ENCODE results near the gene HSPA4L.

HSPA4L gene

DNA sequence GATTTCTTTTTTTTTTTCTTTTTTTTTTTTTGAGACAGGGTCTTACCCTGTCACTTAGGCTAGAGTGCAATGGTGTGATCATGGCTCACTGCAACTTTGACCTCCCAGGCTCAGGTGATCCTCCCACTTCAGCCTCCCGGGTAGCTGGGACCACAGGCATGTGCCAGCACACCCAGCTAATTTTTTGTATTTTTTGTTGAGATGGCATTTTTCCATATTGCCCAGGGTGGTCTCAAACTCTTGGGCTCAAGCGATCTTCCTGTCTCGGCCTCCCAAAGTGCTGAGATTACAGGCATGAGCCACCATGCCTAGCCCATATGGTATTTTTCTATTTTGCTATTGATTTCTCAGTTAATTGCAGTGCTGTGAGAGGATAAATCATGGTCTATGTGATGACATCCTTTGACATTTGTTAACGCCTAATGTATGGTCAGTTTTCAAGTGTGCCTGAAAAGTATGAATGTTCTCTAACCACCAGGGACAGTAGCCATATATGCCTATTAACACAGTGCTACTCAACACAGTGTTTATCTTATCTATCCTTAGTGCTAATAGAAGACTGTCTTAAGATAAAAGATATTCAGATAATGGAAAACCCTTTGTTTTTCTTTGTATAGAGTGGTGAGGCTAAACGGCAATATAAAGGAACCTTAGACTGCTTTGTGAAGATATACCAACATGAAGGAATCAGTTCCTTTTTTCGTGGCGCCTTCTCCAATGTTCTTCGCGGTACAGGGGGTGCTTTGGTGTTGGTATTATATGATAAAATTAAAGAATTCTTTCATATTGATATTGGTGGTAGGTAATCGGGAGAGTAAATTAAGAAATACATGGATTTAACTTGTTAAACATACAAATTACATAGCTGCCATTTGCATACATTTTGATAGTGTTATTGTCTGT is 9.1 kb upstream of the HSPA4L start:
- TF ChIP-seq ZNF565 (CRISPR knock-in tag; conservative IDR thresholded peaks at IDR 0.05; ENCODE audit: low read depth) (no peak), ARNTL (CRISPR knock-in tag; IDR thresholded peaks at IDR 0.05; ENCODE audit: borderline replicate concordance, low read depth) (no peak), ZNF8 (CRISPR knock-in tag; IDR thresholded peaks at IDR 0.05) (no peak), TOX (CRISPR knock-in tag; IDR thresholded peaks at IDR 0.05; ENCODE audit: borderline replicate concordance) (no peak), ISL1 (CRISPR knock-in tag; IDR thresholded peaks at IDR 0.05) (no peak), OSR1 (CRISPR knock-in tag; IDR thresholded peaks at IDR 0.05) (no peak)
- TF ChIP-seq, protein P1, sequence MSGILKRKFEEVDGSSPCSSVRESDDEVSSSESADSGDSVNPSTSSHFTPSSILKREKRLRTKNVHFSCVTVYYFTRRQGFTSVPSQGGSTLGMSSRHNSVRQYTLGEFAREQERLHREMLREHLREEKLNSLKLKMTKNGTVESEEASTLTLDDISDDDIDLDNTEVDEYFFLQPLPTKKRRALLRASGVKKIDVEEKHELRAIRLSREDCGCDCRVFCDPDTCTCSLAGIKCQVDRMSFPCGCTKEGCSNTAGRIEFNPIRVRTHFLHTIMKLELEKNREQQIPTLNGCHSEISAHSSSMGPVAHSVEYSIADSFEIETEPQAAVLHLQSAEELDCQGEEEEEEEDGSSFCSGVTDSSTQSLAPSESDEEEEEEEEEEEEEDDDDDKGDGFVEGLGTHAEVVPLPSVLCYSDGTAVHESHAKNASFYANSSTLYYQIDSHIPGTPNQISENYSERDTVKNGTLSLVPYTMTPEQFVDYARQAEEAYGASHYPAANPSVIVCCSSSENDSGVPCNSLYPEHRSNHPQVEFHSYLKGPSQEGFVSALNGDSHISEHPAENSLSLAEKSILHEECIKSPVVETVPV (CRISPR knock-in tag; IDR thresholded peaks at IDR 0.05) = no peak
- TF ChIP-seq, protein P2, sequence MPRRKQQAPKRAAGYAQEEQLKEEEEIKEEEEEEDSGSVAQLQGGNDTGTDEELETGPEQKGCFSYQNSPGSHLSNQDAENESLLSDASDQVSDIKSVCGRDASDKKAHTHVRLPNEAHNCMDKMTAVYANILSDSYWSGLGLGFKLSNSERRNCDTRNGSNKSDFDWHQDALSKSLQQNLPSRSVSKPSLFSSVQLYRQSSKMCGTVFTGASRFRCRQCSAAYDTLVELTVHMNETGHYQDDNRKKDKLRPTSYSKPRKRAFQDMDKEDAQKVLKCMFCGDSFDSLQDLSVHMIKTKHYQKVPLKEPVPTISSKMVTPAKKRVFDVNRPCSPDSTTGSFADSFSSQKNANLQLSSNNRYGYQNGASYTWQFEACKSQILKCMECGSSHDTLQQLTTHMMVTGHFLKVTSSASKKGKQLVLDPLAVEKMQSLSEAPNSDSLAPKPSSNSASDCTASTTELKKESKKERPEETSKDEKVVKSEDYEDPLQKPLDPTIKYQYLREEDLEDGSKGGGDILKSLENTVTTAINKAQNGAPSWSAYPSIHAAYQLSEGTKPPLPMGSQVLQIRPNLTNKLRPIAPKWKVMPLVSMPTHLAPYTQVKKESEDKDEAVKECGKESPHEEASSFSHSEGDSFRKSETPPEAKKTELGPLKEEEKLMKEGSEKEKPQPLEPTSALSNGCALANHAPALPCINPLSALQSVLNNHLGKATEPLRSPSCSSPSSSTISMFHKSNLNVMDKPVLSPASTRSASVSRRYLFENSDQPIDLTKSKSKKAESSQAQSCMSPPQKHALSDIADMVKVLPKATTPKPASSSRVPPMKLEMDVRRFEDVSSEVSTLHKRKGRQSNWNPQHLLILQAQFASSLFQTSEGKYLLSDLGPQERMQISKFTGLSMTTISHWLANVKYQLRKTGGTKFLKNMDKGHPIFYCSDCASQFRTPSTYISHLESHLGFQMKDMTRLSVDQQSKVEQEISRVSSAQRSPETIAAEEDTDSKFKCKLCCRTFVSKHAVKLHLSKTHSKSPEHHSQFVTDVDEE (CRISPR knock-in tag; IDR thresholded peaks at IDR 0.05) = no peak
- TF ChIP-seq, protein P3, sequence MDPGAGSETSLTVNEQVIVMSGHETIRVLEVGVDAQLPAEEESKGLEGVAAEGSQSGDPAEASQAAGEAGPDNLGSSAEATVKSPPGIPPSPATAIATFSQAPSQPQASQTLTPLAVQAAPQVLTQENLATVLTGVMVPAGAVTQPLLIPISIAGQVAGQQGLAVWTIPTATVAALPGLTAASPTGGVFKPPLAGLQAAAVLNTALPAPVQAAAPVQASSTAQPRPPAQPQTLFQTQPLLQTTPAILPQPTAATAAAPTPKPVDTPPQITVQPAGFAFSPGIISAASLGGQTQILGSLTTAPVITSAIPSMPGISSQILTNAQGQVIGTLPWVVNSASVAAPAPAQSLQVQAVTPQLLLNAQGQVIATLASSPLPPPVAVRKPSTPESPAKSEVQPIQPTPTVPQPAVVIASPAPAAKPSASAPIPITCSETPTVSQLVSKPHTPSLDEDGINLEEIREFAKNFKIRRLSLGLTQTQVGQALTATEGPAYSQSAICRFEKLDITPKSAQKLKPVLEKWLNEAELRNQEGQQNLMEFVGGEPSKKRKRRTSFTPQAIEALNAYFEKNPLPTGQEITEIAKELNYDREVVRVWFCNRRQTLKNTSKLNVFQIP (CRISPR knock-in tag; IDR thresholded peaks at IDR 0.05; ENCODE audit: borderline replicate concordance, low read depth) = no peak
- no peak for ATAC-seq

DNA sequence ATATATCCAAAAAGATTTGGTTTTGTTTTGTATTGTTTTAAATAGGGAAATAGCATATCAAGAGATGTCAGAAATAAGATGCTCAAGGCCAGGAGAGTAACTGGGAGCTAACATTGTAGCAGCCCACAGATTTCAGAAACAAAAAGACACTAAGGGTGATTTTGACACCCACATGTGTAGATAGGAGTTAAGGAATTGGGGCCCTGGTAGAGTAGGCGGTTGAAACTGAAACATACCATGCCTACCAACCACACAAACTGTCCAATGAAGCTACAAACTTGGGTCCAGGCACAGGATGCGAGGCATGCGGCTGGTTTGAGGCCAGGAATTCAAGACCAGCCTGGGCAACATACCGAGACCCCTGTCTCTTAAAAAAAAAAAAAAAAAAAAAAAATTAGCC is 6.3 kb upstream of the HSPA4L start:
- TF ChIP-seq, protein P1 (CRISPR knock-in tag; IDR thresholded peaks at IDR 0.05) = no peak
- no peak for TF ChIP-seq ZFP3 (CRISPR knock-in tag; IDR thresholded peaks at IDR 0.05)
- TF ChIP-seq, protein P4, sequence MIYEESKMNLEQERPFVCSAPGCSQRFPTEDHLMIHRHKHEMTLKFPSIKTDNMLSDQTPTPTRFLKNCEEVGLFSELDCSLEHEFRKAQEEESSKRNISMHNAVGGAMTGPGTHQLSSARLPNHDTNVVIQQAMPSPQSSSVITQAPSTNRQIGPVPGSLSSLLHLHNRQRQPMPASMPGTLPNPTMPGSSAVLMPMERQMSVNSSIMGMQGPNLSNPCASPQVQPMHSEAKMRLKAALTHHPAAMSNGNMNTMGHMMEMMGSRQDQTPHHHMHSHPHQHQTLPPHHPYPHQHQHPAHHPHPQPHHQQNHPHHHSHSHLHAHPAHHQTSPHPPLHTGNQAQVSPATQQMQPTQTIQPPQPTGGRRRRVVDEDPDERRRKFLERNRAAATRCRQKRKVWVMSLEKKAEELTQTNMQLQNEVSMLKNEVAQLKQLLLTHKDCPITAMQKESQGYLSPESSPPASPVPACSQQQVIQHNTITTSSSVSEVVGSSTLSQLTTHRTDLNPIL (CRISPR knock-in tag; IDR thresholded peaks at IDR 0.05; ENCODE audit: low read depth) = no peak
- no peak for ATAC-seq

DNA sequence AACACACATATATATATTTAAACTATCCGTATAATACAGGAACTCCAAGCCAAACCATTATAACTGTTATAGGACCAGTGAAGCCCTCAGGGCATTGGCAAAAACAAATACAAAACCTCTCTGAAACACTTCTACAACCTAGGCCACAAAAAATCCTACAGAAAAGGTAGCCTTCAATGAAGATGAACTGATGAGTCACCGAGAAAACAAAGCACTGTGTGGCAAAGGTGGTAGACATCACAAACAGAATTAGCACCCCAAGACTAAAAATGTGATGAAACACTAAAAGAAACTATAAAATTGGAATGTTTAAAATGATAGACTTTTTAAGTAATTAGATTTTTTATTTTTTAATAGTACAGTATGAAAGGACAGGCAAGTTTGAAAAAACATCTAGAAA is 5.5 kb upstream of the HSPA4L start:
- ATAC-seq = no peak
- no peak for TF ChIP-seq CSDC2 (CRISPR knock-in tag; IDR thresholded peaks at IDR 0.05)
- TF ChIP-seq ARNTL (CRISPR knock-in tag; IDR thresholded peaks at IDR 0.05; ENCODE audit: borderline replicate concordance, low read depth) = no peak
- TF ChIP-seq ESRRG (CRISPR knock-in tag; IDR thresholded peaks at IDR 0.05) = no peak
- no peak for TF ChIP-seq RARB (CRISPR knock-in tag; IDR thresholded peaks at IDR 0.05)
- TF ChIP-seq PPARA (CRISPR knock-in tag; IDR thresholded peaks at IDR 0.05; ENCODE audit: borderline replicate concordance) = no peak
- TF ChIP-seq, protein P4 (CRISPR knock-in tag; IDR thresholded peaks at IDR 0.05; ENCODE audit: low read depth) = no peak
- TF ChIP-seq TOX (CRISPR knock-in tag; IDR thresholded peaks at IDR 0.05; ENCODE audit: borderline replicate concordance) = no peak
- no peak for TF ChIP-seq BACH2 (CRISPR knock-in tag; IDR thresholded peaks at IDR 0.05; ENCODE audit: borderline replicate concordance)
- TF ChIP-seq, protein P1 (CRISPR knock-in tag; IDR thresholded peaks at IDR 0.05) = no peak
- TF ChIP-seq GLIS3 (CRISPR knock-in tag; IDR thresholded peaks at IDR 0.05) = no peak

All from SK-N-SH treated with all-trans-retinoic acid at 6 μM for 48 hours (cell line).